Osteocyte (in vitro differentiated cells): ENCODE results near the gene ZNF217. TPM values are rescaled to one million over a fixed set of nuclear protein-coding genes. Genes with fewer than 3 reads are reported as not detected.

Experiments used
- DNase-seq: peaks from one replicate; pipeline ENCODE4 v3.0.0; 2021; ENCODE audit warnings: mixed read lengths; ENCODE audit not compliant: unreplicated experiment; ENCODE audit errors: extremely low spot score
- H3K27ac Mint-ChIP-seq: one replicate; pipeline ENCODE4 v1.8.0; 2021; ENCODE audit warnings: mild to moderate bottlenecking, mixed read lengths; ENCODE audit not compliant: unreplicated experiment
- H3K27me3 Mint-ChIP-seq: one replicate; pipeline ENCODE4 v1.8.0; 2021; ENCODE audit warnings: mixed read lengths; ENCODE audit not compliant: unreplicated experiment
- H3K36me3 Mint-ChIP-seq: one replicate; pipeline ENCODE4 v1.8.0; 2021; ENCODE audit warnings: mixed read lengths; ENCODE audit not compliant: unreplicated experiment
- H3K4me1 Mint-ChIP-seq: one replicate; pipeline ENCODE4 v1.8.0; 2021; ENCODE audit warnings: mixed read lengths; ENCODE audit not compliant: unreplicated experiment
- H3K4me3 Mint-ChIP-seq: one replicate; pipeline ENCODE4 v1.8.0; 2021; ENCODE audit warnings: mild to moderate bottlenecking, moderate library complexity, mixed read lengths; ENCODE audit not compliant: unreplicated experiment
- H3K9me3 Mint-ChIP-seq: one replicate; pipeline ENCODE4 v1.8.0; 2021; ENCODE audit warnings: mixed read lengths; ENCODE audit not compliant: unreplicated experiment
- total RNA-seq: library from RNA; stranded (reverse); gene quantifications from 2 replicates; pipeline ENCODE4 v1.2.1, GENCODE V29; 2021
- TF ChIP-seq, protein P1 (sequence below): fragments of 200-600 bp; sonication (generic); IDR thresholded peaks from 2 replicates; pipeline ENCODE4 v1.5.0; 2021; ENCODE audit warnings: antibody characterized with exemption, mild to moderate bottlenecking, moderate library complexity

Gene ZNF217
- total RNA-seq, 1 donor from 2014 or later: 44.3 TPM

GRCh38 chr20:53578492-53579222 is 15.0 kb downstream of the ZNF217 start:
- Mint-ChIP-seq H3K4me3 (peak overlapping the region; percentile 33), H3K9me3 (no peaks in the 10 kb centered on the region), H3K36me3 (peaks cover 61% of the 10 kb centered on the region), H3K4me1 (peaks cover 50% of the 10 kb centered on the region), H3K27ac (peak overlapping the region; percentile 79), H3K27me3 (no peaks in the 10 kb centered on the region)
- TF ChIP-seq, protein P1, sequence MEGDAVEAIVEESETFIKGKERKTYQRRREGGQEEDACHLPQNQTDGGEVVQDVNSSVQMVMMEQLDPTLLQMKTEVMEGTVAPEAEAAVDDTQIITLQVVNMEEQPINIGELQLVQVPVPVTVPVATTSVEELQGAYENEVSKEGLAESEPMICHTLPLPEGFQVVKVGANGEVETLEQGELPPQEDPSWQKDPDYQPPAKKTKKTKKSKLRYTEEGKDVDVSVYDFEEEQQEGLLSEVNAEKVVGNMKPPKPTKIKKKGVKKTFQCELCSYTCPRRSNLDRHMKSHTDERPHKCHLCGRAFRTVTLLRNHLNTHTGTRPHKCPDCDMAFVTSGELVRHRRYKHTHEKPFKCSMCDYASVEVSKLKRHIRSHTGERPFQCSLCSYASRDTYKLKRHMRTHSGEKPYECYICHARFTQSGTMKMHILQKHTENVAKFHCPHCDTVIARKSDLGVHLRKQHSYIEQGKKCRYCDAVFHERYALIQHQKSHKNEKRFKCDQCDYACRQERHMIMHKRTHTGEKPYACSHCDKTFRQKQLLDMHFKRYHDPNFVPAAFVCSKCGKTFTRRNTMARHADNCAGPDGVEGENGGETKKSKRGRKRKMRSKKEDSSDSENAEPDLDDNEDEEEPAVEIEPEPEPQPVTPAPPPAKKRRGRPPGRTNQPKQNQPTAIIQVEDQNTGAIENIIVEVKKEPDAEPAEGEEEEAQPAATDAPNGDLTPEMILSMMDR: peak; percentile 87
- DNase-seq: peak; percentile 85

DNA sequence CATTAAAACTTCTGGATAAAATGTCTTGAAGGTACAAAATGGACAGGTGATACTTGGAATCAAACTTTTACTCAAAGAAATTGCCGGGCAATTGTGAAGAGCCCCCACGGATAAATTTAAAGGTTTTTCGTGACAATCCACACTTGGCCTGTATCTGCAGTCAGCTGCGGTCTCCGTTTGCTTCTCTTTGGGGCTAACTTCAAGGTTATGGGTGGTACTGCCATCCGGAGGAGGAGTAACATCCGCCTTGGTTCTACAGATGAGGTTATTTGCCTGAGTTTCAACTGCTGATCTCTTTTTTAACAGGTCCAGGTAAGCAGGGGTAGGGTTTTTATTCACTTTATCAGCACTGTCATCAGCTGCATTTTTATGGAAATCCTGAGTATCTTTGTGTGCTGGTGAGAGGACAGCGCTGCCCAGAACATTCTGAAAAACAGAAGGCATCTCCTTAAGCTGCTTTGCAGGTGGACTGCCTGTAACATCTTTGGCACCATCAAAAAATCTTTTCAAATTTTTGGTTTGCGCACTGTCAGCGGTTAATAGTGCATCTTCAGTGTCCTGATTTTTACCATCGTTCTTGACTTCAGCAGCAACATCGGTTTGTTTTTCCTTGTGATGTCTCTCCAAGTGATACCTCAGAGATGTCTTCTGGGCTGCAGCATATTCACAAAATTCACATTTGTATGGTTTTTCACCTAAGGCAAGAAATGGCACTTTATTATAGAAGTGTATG is 16.9 kb downstream of the ZNF217 start:
- Mint-ChIP-seq H3K4me3 (no peak overlapping the region), H3K9me3 (no peaks in the 10 kb centered on the region), H3K27me3 (no peaks in the 10 kb centered on the region), H3K4me1 (peaks cover 33% of the 10 kb centered on the region), H3K36me3 (peaks cover 55% of the 10 kb centered on the region), H3K27ac (no peak overlapping the region)
- TF ChIP-seq, protein P1: no peak
- no peak for DNase-seq

DNA sequence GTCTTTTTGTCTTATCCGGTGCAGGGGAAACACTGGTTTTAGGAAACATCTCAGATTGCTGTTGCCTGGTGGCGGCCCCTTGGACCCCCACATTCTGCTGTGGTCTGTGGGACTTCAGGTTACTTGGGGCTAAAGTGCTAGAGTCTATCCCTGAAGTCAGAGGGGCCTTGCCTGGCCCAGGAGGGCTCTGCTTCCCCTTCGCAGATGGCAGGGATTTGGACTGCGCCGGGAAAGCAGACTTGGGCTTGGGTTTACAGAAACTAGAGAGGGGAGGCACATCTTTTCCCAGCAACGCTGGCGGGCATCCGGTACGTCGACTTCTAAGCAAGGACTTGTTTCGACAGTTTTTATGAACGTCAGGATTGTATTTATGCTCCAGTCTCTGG is 17.5 kb downstream of the ZNF217 start:
- peaks cover 59% of the 10 kb centered on the region for H3K36me3 Mint-ChIP-seq
- no peaks in the 10 kb centered on the region for H3K9me3 Mint-ChIP-seq
- peak; percentile 40 for DNase-seq
- TF ChIP-seq, protein P1: no peak
- no peak overlapping the region for H3K27ac Mint-ChIP-seq
- peaks cover 33% of the 10 kb centered on the region for H3K4me1 Mint-ChIP-seq
- H3K4me3 Mint-ChIP-seq: no peak overlapping the region
- H3K27me3 Mint-ChIP-seq: no peaks in the 10 kb centered on the region

DNA sequence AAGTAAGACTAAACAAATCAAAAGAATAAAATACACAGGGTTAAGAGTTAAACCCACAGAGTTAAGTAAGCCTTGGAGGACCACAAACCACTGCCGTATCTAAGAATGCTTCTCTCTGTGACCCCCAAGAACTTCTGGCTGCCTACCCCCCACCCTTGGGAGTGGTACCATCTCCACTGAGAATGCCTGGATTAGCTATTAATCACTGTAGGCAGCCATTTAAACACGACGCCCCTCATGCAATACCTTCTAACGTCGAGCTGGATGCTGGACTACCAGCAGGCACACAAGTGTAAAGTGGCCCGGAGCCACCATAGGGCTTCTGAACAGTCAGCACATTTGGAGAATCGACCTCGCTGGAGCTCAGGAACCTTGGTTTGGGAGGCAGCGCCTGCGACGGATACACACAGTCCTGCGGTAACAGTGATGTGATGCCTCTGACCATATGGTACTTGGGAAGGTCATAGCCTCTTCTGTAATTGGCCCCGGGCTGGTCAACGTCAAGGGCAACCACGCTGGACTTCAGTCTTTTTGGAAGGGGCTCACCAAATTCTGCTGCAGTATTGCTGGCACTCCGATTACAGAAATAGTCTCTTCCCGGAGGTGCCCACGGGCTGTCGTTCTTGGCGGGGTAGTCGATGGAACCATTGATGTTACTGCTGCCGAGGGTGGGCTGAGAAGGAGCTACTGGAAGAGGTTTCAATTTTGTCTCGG is 18.0 kb downstream of the ZNF217 start:
- Mint-ChIP-seq H3K27me3 (no peaks in the 10 kb centered on the region), H3K9me3 (no peaks in the 10 kb centered on the region), H3K27ac (no peak overlapping the region), H3K4me1 (peaks cover 32% of the 10 kb centered on the region), H3K4me3 (no peak overlapping the region), H3K36me3 (peaks cover 59% of the 10 kb centered on the region)
- DNase-seq: peak; percentile 66
- TF ChIP-seq, protein P1: no peak

DNA sequence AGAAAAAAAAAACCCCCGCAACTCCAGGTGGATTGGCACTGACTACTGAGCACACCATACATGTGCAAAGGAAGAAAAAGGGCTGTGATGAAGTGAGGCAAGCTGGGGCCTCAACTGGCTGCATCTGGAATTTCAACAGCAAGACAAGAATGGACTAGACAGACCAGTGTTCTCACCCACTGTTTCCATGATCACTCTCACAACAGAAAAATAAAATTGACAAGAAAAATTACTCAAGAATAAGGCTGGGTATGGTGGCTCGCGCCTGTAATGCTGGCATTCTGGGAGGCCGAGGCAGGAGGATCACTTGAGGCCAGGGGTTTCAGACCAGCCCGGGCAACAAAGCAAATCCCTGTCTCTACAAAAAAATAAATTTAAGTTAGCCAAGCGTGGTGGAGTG is 18.8 kb downstream of the ZNF217 start:
- Mint-ChIP-seq H3K27ac (peak overlapping the region; percentile 38), H3K27me3 (no peaks in the 10 kb centered on the region), H3K9me3 (no peaks in the 10 kb centered on the region), H3K4me3 (no peak overlapping the region), H3K4me1 (peaks cover 23% of the 10 kb centered on the region), H3K36me3 (peaks cover 57% of the 10 kb centered on the region)
- TF ChIP-seq, protein P1: no peak
- DNase-seq: peak; percentile 34
